Placental pericyte (primary cell): ENCODE measurements around the gene PYGB. TPM values are rescaled to one million over a fixed set of nuclear protein-coding genes. Genes with fewer than 3 reads are reported as not detected.

Source experiments
- small RNA-seq: library from RNA; depleted of rRNA; stranded (forward); fragments of <200 nt; gene quantifications from one replicate; pipeline ENCODE3, GENCODE V24; 2012; ENCODE audit warnings: low replicate concordance
- total RNA-seq: library from RNA; depleted of rRNA; stranded (reverse); fragments of >200 nt; gene quantifications from 2 replicates; pipeline ENCODE4 v1.2.3, GENCODE V29; 2012

Gene PYGB
- total RNA-seq, result 172 and 182 TPM in 2 replicates

GRCh38 chr20:25247956-25248785 is at the start of gene PYGB:
PYGB (plus strand) TSS chr20:25248085; CDS start chr20:25248179, 94 bp downstream.

Small RNAs within 50 kb of the gene (small RNA-seq; reads per million reads assigned to genes)
- gene AL035252.4, result not detected
- not detected for gene AL121772.2
- not detected for gene RF00019

Other genes starting within 250 kb of the PYGB start
- gene ACSS1, start 189.9 kb upstream of the PYGB start, total RNA-seq, result 0.72 and 1.3 TPM in 2 replicates
- not detected in 2 replicates for gene VSX1, start 165.9 kb upstream of the PYGB start, total RNA-seq
- 58.9 and 68.7 TPM in 2 replicates for gene ENTPD6, start 52.4 kb upstream of the PYGB start, total RNA-seq
- gene ABHD12, start 142.8 kb downstream of the PYGB start, total RNA-seq, result 32.8 and 47.2 TPM in 2 replicates
- 1.5 and 24.5 TPM in 2 replicates for gene GINS1, start 159.6 kb downstream of the PYGB start, total RNA-seq